SK-N-SH treated with all-trans-retinoic acid at 6 μM for 48 hours (cell line): ENCODE results near the gene SPACA9.

ENCODE experiments used
- ATAC-seq: fragments of 200-7000 bp; cut with Tn5 transposase; 3 replicates; pipeline ENCODE4 v1.9.1; 2020; ENCODE audit warnings: mild to moderate bottlenecking, moderate library complexity
- ARNTL ChIP-seq: fragments of 450-650 bp; formaldehyde crosslinking; IDR thresholded peaks from 2 replicates; pipeline ENCODE4 v1.5.0; 2020; ENCODE audit warnings: low read depth, mild to moderate bottlenecking, moderate library complexity, borderline replicate concordance
- BACH2 ChIP-seq: fragments of 250-450 bp; sonication (Bioruptor Pico); IDR thresholded peaks from 2 replicates; pipeline ENCODE4 v1.9.0; 2021; ENCODE audit warnings: mild to moderate bottlenecking, borderline replicate concordance
- CSDC2 ChIP-seq: fragments of 250-450 bp; sonication (Bioruptor Pico); IDR thresholded peaks from 2 replicates; pipeline ENCODE4 v1.5.0; 2020; ENCODE audit warnings: mild to moderate bottlenecking, moderate library complexity
- CSRNP3 ChIP-seq: fragments of 250-450 bp; sonication (Bioruptor Pico); IDR thresholded peaks from 2 replicates; pipeline ENCODE4 v1.5.1; 2021; ENCODE audit warnings: mild to moderate bottlenecking, moderate library complexity
- ESRRG ChIP-seq: fragments of 250-450 bp; sonication (Bioruptor Pico); IDR thresholded peaks from 2 replicates; pipeline ENCODE4 v1.6.1; 2021; ENCODE audit warnings: mild to moderate bottlenecking
- GLIS3 ChIP-seq: fragments of 250-450 bp; sonication (Bioruptor Pico); IDR thresholded peaks from 2 replicates; pipeline ENCODE4 v1.5.0; 2020; ENCODE audit warnings: mild to moderate bottlenecking, moderate library complexity
- ISL1 ChIP-seq: fragments of 250-450 bp; sonication (Bioruptor Pico); IDR thresholded peaks from 2 replicates; pipeline ENCODE4 v2.1.2; 2022; ENCODE audit warnings: mild to moderate bottlenecking, moderate library complexity
- OSR1 ChIP-seq: fragments of 250-450 bp; sonication (Bioruptor Pico); IDR thresholded peaks from 2 replicates; pipeline ENCODE4 v1.8.0; 2022; ENCODE audit warnings: moderate library complexity, mild to moderate bottlenecking, inconsistent platforms
- POU6F1 ChIP-seq: fragments of 250-450 bp; sonication (Bioruptor Pico); IDR thresholded peaks from 2 replicates; pipeline ENCODE4 v1.8.0; 2021; ENCODE audit warnings: low read depth, mild to moderate bottlenecking, moderate library complexity, borderline replicate concordance
- RARB ChIP-seq: fragments of 250-450 bp; sonication (Bioruptor Pico); IDR thresholded peaks from 2 replicates; pipeline ENCODE4 v1.8.0; 2021; ENCODE audit warnings: mild to moderate bottlenecking, moderate library complexity
- SNAI2 ChIP-seq: fragments of 250-450 bp; sonication (Bioruptor Pico); IDR thresholded peaks from 2 replicates; pipeline ENCODE4 v1.5.0; 2020; ENCODE audit warnings: mild to moderate bottlenecking, moderate library complexity
- TCF4 ChIP-seq: fragments of 250-450 bp; sonication (Bioruptor Pico); IDR thresholded peaks from 2 replicates; pipeline ENCODE4 v1.8.0; 2021; ENCODE audit warnings: mild to moderate bottlenecking, moderate library complexity, borderline replicate concordance
- TOX ChIP-seq: fragments of 250-450 bp; sonication (Bioruptor Pico); IDR thresholded peaks from 2 replicates; pipeline ENCODE4 v1.8.0; 2021; ENCODE audit warnings: mild to moderate bottlenecking, moderate library complexity, borderline replicate concordance
- TSHZ2 ChIP-seq: fragments of 250-450 bp; sonication (Bioruptor Pico); IDR thresholded peaks from 2 replicates; pipeline ENCODE4 v1.5.0; 2020; ENCODE audit warnings: mild to moderate bottlenecking, moderate library complexity
- ZC3H10 ChIP-seq: fragments of 250-450 bp; sonication (Bioruptor Pico); IDR thresholded peaks from 2 replicates; pipeline ENCODE4 v1.5.1; 2021; ENCODE audit warnings: mild to moderate bottlenecking, moderate library complexity
- ZFP3 ChIP-seq: fragments of 250-450 bp; sonication (Bioruptor Pico); IDR thresholded peaks from 2 replicates; pipeline ENCODE4 v1.5.0; 2020; ENCODE audit warnings: mild to moderate bottlenecking, moderate library complexity
- ZFP30 ChIP-seq: fragments of 450-650 bp; formaldehyde crosslinking; IDR thresholded peaks from 2 replicates; pipeline ENCODE4 v1.5.0; 2022; ENCODE audit warnings: mild to moderate bottlenecking, moderate library complexity
- ZNF565 ChIP-seq: fragments of 450-650 bp; formaldehyde crosslinking; conservative IDR thresholded peaks from 2 replicates; pipeline ENCODE4 v1.5.0; 2020; ENCODE audit warnings: low read depth, mild to moderate bottlenecking, moderate library complexity
- ZNF70 ChIP-seq: fragments of 450-650 bp; formaldehyde crosslinking; IDR thresholded peaks from 2 replicates; pipeline ENCODE4 v1.5.0; 2020; ENCODE audit warnings: mild to moderate bottlenecking, moderate library complexity
- ZNF8 ChIP-seq: fragments of 450-650 bp; formaldehyde crosslinking; IDR thresholded peaks from 2 replicates; pipeline ENCODE4 v1.5.0; 2020; ENCODE audit warnings: mild to moderate bottlenecking, moderate library complexity
- TF ChIP-seq, protein P1 (sequence below): fragments of 250-450 bp; sonication (Bioruptor Pico); IDR thresholded peaks from 2 replicates; pipeline ENCODE4 v1.8.0; 2020; ENCODE audit warnings: mild to moderate bottlenecking, moderate library complexity, borderline replicate concordance

The SPACA9 gene

DNA sequence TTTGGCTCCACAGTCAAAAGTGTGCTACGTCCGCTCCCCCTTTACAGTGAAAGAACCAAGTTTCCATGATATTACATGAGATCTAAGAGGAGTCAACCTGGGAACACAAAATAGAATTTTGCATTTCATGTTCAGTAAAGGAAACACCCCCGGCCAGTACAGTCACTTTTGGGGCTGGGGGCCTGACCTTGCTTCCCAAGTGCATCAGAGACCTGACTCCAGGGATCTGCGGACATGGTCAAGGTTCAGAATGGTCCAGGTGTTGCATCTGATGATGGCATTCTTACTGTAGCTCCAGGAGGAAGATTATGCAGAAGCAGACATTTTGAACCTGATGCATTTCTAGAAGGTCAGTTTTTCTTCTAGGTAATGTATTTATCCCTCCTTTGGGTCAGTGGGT is 40.4 kb upstream of the SPACA9 start:
- TF ChIP-seq TCF4 (no peak), OSR1 (CRISPR knock-in tag) (no peak), CSDC2 (no peak)
- ATAC-seq = no peak

DNA sequence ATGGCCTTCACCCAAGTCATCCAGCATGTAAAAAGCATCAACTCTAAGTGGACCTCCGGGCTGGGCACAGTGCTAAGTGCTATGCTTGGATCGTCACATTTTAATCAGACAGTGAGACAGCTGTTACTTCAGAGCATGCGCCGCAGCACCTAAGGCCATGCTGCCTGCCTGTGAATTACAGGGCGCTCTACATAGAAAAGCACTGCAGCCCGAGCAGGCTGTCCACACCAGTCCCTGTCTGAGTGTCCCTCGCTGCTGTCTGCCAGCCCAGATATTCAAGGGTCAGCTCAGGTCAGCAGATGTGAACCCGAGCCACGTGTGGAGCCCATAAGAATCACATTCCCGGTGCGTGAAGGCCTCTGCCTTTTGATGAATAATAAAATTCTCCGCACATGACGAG is 37.7 kb upstream of the SPACA9 start:
- TF ChIP-seq TCF4 (no peak), ZNF70 (CRISPR knock-in tag) (no peak), CSRNP3 (CRISPR knock-in tag) (no peak), ZFP3 (no peak), SNAI2 (CRISPR knock-in tag) (no peak), CSDC2 (no peak), ARNTL (CRISPR knock-in tag) (no peak), BACH2 (no peak), GLIS3 (CRISPR knock-in tag) (no peak), ZC3H10 (CRISPR knock-in tag) (no peak), ZNF565 (CRISPR knock-in tag) (no peak), ISL1 (no peak), ESRRG (no peak), RARB (CRISPR knock-in tag) (no peak), TOX (CRISPR knock-in tag) (no peak), ZNF8 (no peak), TSHZ2 (CRISPR knock-in tag) (no peak), ZFP30 (no peak)
- TF ChIP-seq, protein P1, sequence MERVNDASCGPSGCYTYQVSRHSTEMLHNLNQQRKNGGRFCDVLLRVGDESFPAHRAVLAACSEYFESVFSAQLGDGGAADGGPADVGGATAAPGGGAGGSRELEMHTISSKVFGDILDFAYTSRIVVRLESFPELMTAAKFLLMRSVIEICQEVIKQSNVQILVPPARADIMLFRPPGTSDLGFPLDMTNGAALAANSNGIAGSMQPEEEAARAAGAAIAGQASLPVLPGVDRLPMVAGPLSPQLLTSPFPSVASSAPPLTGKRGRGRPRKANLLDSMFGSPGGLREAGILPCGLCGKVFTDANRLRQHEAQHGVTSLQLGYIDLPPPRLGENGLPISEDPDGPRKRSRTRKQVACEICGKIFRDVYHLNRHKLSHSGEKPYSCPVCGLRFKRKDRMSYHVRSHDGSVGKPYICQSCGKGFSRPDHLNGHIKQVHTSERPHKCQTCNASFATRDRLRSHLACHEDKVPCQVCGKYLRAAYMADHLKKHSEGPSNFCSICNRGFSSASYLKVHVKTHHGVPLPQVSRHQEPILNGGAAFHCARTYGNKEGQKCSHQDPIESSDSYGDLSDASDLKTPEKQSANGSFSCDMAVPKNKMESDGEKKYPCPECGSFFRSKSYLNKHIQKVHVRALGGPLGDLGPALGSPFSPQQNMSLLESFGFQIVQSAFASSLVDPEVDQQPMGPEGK (CRISPR knock-in tag) = no peak
- TF ChIP-seq, all 23 proteins: peak for 0
- no peak for ATAC-seq

GRCh38 chr9:132842124-132843044 is 36.3 kb upstream of the SPACA9 start:
- TF ChIP-seq CSRNP3 (CRISPR knock-in tag) (no peak), ZNF565 (CRISPR knock-in tag) (no peak), ISL1 (no peak), ARNTL (CRISPR knock-in tag) (no peak), TSHZ2 (CRISPR knock-in tag) (no peak), ZNF8 (no peak), POU6F1 (CRISPR knock-in tag) (no peak), TOX (CRISPR knock-in tag) (no peak), RARB (CRISPR knock-in tag) (no peak), ZFP30 (no peak), ZNF70 (CRISPR knock-in tag) (no peak), ZFP3 (no peak), GLIS3 (CRISPR knock-in tag) (no peak), TCF4 (no peak), OSR1 (CRISPR knock-in tag) (no peak)
- no peak for ATAC-seq
